HepG2 (cell line): Measurements from ENCODE around the gene RERE. TPM values are rescaled to one million over a fixed set of nuclear protein-coding genes. Genes with fewer than 3 reads are reported as not detected.

Experiments
- BCL6 ChIP-seq: IDR thresholded peaks from 2 replicates; pipeline ENCODE4 v1.6.1; 2016; ENCODE audit warnings: missing genetic modification reagents, missing compliant biosample characterization
- CBFB ChIP-seq: sonication (generic); formaldehyde crosslinking; IDR thresholded peaks from 2 replicates; pipeline ENCODE4 v1.4.0; 2020; ENCODE audit warnings: missing genetic modification reagents
- CREB1 ChIP-seq, 2 experiments: fragments of 450-650 bp in 1 of 2; IDR thresholded peaks; 2 replicates each; pipeline ENCODE4 v1.6.1; 2016 to 2017; ENCODE audit warnings: control low read depth in 1 of 2, mild to moderate bottlenecking in 1 of 2, missing compliant biosample characterization in 1 of 2, missing genetic modification characterization in 1 of 2
- DR1 ChIP-seq: sonication (generic); formaldehyde crosslinking; IDR thresholded peaks from 2 replicates; pipeline ENCODE4 v1.8.0; 2021; ENCODE audit warnings: mild to moderate bottlenecking, missing genetic modification reagents, inconsistent platforms
- MEIS2 ChIP-seq: sonication (generic); formaldehyde crosslinking; IDR thresholded peaks from 2 replicates; pipeline ENCODE4 v1.9.0; 2021; ENCODE audit warnings: mild to moderate bottlenecking, missing genetic modification reagents
- PAF1 ChIP-seq: IDR thresholded peaks from 2 replicates; pipeline ENCODE4 v1.6.1; 2016; ENCODE audit warnings: missing genetic modification reagents, missing compliant biosample characterization
- SPEN ChIP-seq: sonication (generic); formaldehyde crosslinking; IDR thresholded peaks from 2 replicates; pipeline ENCODE4 v1.5.1; 2020; ENCODE audit warnings: low read depth, mild to moderate bottlenecking, missing genetic modification reagents
- TCF7L2 ChIP-seq: IDR thresholded peaks from 2 replicates; pipeline ENCODE4 v1.6.1; 2011; ENCODE audit warnings: mild to moderate bottlenecking, low read depth, low read length, moderate library complexity
- ZBTB3 ChIP-seq: sonication (generic); formaldehyde crosslinking; IDR thresholded peaks from 2 replicates; pipeline ENCODE4 v1.4.0; 2020; ENCODE audit warnings: low read depth, mild to moderate bottlenecking, moderate library complexity, missing genetic modification reagents, borderline replicate concordance
- ZBTB7B ChIP-seq: sonication (generic); formaldehyde crosslinking; IDR thresholded peaks from 2 replicates; pipeline ENCODE4 v1.4.0; 2020; ENCODE audit warnings: missing genetic modification reagents
- ZIK1 ChIP-seq: sonication (generic); formaldehyde crosslinking; IDR thresholded peaks from 2 replicates; pipeline ENCODE4 v1.5.0; 2020; ENCODE audit warnings: mild to moderate bottlenecking, low read depth, missing genetic modification reagents, borderline replicate concordance
- ZNF484 ChIP-seq: sonication (generic); formaldehyde crosslinking; IDR thresholded peaks from 2 replicates; pipeline ENCODE4 v1.5.1; 2020; ENCODE audit warnings: mild to moderate bottlenecking, low read depth, missing genetic modification reagents, borderline replicate concordance
- ZNF644 ChIP-seq: IDR thresholded peaks from 2 replicates; pipeline ENCODE4 v1.6.1; 2016; ENCODE audit warnings: low read depth
- ZNF724P ChIP-seq: sonication (generic); formaldehyde crosslinking; IDR thresholded peaks from 2 replicates; pipeline ENCODE4 v1.8.0; 2022; ENCODE audit warnings: missing genetic modification reagents, borderline replicate concordance
- ZNF878 ChIP-seq: sonication (generic); formaldehyde crosslinking; IDR thresholded peaks from 2 replicates; pipeline ENCODE4 v1.8.1; 2023; ENCODE audit warnings: mild to moderate bottlenecking, missing genetic modification reagents, moderate library complexity
- polyA plus RNA-seq, 8 experiments: library from polyadenylated mRNA; depleted of rRNA in 3 of 8; stranded (reverse) in 7 of 8; unstranded in 1 of 8; fragments of >200 nt; fragmentation: Illumina TruSeq in 4 of 8; extraction: Trizol in 4 of 8; gene quantifications; 2 replicates each; pipeline versions ENCODE4 v1.2.1 to v1.2.3, GENCODE V29; 2011 to 2016; ENCODE audit warnings: low read depth in 4 of 8, missing spikeins in 1 of 8, mixed read lengths in 1 of 8; ENCODE audit not compliant: insufficient read depth in 1 of 8
- total RNA-seq, 5 experiments: library from RNA; depleted of rRNA; stranded (reverse); fragments of >200 nt; fragmentation: Illumina TruSeq; extraction: Trizol; gene quantifications; 2 replicates each; pipeline ENCODE4 v1.2.3, GENCODE V29; 2016; ENCODE audit warnings: low read depth in 1 of 5
- TF ChIP-seq, protein P1 (sequence below): sonication (generic); formaldehyde crosslinking; IDR thresholded peaks from 2 replicates; pipeline ENCODE4 v1.4.0; 2020; ENCODE audit warnings: missing genetic modification reagents; ENCODE audit errors: not compliant biosample characterization
- TF ChIP-seq, protein P2 (sequence below): IDR thresholded peaks from 2 replicates; pipeline ENCODE4 v1.6.1; 2016
- TF ChIP-seq, protein P3 (sequence below), 2 experiments: sonication (generic) in 1 of 2; formaldehyde crosslinking in 1 of 2; IDR thresholded peaks; 2 replicates each; pipeline versions ENCODE4 v1.4.0 to v1.6.1; 2018 to 2020; ENCODE audit warnings: missing genetic modification reagents in 2 of 2, borderline replicate concordance in 1 of 2, low read depth in 1 of 2, mild to moderate bottlenecking in 1 of 2, missing biosample characterization in 1 of 2
- TF ChIP-seq, protein P4 (sequence below): sonication (generic); formaldehyde crosslinking; IDR thresholded peaks from 2 replicates; pipeline ENCODE4 v1.4.0; 2020; ENCODE audit warnings: missing genetic modification reagents, borderline replicate concordance

Gene RERE
- total and polyA plus RNA-seq, 2 of the 13 experiments (the other 11 are each of a cell fraction or from before 2014, with no cell fraction given): 18.3 to 21.9 TPM

DNA sequence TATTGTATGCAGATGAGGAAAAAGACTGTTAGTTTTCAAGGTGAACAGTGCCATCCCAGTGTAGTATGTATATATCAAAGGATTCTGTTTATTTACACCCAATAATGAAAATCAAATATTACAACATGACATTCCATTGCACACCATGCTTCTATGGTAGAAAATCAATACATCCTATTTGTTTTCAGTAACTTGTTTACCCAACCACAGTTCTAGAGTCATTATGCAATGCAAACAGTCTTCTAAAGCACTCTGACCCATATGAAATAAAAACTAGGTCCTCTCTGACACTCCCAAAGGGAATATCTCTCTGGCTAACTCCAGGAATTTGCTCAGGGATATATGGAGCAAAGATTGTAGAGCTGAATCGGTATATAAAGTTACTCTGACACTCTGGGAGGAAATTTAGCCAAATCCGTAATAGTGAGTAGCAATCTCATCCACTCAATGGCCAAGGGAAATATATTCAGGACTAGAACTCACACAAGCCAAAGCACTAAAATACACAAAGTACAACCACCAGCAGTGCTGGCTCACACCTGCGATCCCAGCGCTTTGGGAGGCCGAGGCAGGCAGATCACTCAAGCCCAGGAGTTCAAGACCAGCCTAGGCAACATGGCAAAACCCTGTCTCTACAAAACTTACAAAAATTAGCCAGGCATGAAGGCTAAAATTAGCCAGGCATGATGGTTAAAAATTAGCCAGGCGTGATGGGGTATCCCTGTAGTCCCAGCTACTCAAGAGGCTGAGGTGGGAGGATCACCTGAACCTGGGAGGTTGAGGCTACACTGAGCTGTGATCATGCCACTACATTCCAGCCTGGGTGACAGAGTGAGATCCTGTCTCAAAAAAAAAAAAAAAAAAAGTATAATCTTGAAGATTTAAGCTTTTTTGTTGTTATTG lies 75.2 kb downstream of the RERE start (continued):
- TF ChIP-seq ZNF644 (CRISPR knock-in tag) (peak; percentile 69), ZNF724P (CRISPR knock-in tag) (peak; percentile 39; the same call in 1 of the 2 replicates), ZIK1 (CRISPR knock-in tag) (no peak), ZNF878 (CRISPR knock-in tag) (peak; percentile 70; the same call in 1 of the 2 replicates), PAF1 (CRISPR knock-in tag) (no peak), ZNF484 (no peak), CREB1 (IDR thresholded peaks at IDR 0.05) (peak; percentile 67; the same call in 1 of the 2 replicates), CREB1 (CRISPR knock-in tag; IDR thresholded peaks at IDR 0.05) (peak; percentile 94), ZBTB7B (CRISPR knock-in tag) (peak; percentile 81), TCF7L2 (peak; percentile 89), MEIS2 (CRISPR knock-in tag) (0 out of 2 replicates have a peak, but pooled peaks have one; percentile 30), DR1 (no peak), BCL6 (CRISPR knock-in tag) (peak; percentile 100), ZBTB3 (CRISPR knock-in tag) (peak; percentile 90; the same call in 1 of the 2 replicates), CBFB (CRISPR knock-in tag) (peak; percentile 88), SPEN (CRISPR knock-in tag) (no peak)
- TF ChIP-seq, protein P1, sequence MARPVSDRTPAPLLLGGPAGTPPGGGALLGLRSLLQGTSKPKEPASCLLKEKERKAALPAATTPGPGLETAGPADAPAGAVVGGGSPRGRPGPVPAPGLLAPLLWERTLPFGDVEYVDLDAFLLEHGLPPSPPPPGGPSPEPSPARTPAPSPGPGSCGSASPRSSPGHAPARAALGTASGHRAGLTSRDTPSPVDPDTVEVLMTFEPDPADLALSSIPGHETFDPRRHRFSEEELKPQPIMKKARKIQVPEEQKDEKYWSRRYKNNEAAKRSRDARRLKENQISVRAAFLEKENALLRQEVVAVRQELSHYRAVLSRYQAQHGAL (CRISPR knock-in tag): no peak
- TF ChIP-seq, protein P2, sequence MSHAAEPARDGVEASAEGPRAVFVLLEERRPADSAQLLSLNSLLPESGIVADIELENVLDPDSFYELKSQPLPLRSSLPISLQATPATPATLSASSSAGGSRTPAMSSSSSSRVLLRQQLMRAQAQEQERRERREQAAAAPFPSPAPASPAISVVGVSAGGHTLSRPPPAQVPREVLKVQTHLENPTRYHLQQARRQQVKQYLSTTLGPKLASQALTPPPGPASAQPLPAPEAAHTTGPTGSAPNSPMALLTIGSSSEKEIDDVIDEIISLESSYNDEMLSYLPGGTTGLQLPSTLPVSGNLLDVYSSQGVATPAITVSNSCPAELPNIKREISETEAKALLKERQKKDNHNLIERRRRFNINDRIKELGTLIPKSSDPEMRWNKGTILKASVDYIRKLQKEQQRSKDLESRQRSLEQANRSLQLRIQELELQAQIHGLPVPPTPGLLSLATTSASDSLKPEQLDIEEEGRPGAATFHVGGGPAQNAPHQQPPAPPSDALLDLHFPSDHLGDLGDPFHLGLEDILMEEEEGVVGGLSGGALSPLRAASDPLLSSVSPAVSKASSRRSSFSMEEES (CRISPR knock-in tag): peak; percentile 94
- TF ChIP-seq, protein P3, sequence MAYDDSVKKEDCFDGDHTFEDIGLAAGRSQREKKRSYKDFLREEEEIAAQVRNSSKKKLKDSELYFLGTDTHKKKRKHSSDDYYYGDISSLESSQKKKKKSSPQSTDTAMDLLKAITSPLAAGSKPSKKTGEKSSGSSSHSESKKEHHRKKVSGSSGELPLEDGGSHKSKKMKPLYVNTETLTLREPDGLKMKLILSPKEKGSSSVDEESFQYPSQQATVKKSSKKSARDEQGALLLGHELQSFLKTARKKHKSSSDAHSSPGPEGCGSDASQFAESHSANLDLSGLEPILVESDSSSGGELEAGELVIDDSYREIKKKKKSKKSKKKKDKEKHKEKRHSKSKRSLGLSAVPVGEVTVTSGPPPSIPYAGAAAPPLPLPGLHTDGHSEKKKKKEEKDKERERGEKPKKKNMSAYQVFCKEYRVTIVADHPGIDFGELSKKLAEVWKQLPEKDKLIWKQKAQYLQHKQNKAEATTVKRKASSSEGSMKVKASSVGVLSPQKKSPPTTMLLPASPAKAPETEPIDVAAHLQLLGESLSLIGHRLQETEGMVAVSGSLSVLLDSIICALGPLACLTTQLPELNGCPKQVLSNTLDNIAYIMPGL (CRISPR knock-in tag; IDR thresholded peaks at IDR 0.05; ENCODE audit: borderline replicate concordance in 1 of 2, low read depth in 1 of 2): peak; percentile 39 to 82; a peak in 1 of 4 replicates
- TF ChIP-seq, protein P4, sequence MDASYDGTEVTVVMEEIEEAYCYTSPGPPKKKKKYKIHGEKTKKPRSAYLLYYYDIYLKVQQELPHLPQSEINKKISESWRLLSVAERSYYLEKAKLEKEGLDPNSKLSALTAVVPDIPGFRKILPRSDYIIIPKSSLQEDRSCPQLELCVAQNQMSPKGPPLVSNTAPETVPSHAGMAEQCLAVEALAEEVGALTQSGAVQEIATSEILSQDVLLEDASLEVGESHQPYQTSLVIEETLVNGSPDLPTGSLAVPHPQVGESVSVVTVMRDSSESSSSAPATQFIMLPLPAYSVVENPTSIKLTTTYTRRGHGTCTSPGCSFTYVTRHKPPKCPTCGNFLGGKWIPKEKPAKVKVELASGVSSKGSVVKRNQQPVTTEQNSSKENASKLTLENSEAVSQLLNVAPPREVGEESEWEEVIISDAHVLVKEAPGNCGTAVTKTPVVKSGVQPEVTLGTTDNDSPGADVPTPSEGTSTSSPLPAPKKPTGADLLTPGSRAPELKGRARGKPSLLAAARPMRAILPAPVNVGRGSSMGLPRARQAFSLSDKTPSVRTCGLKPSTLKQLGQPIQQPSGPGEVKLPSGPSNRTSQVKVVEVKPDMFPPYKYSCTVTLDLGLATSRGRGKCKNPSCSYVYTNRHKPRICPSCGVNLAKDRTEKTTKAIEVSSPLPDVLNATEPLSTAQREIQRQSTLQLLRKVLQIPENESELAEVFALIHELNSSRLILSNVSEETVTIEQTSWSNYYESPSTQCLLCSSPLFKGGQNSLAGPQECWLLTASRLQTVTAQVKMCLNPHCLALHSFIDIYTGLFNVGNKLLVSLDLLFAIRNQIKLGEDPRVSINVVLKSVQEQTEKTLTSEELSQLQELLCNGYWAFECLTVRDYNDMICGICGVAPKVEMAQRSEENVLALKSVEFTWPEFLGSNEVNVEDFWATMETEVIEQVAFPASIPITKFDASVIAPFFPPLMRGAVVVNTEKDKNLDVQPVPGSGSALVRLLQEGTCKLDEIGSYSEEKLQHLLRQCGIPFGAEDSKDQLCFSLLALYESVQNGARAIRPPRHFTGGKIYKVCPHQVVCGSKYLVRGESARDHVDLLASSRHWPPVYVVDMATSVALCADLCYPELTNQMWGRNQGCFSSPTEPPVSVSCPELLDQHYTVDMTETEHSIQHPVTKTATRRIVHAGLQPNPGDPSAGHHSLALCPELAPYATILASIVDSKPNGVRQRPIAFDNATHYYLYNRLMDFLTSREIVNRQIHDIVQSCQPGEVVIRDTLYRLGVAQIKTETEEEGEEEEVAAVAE (CRISPR knock-in tag): peak; percentile 95
